Activated CD4-positive, CD25-positive, alpha-beta regulatory T cell treated with anti-CD3 and anti-CD28 coated beads, Interleukin-2, amount 50 U/mL, for 72 hours (primary cell): ENCODE results near the gene MAML2.

Source experiments
- DNase-seq: peaks from one replicate; pipeline ENCODE4 v3.0.0; 2021

Gene MAML2

GRCh38 chr11:96147906-96148486 lies 195.0 kb downstream of the MAML2 start:
- no peak for DNase-seq

GRCh38 chr11:96147186-96147585 lies 195.8 kb downstream of the MAML2 start:
- no peak for DNase-seq

- no peak for DNase-seq
Observed at GRCh38 chr11:96146765-96147164, 196.2 kb downstream of the MAML2 start.

GRCh38 chr11:96145163-96145585 lies 197.8 kb downstream of the MAML2 start:
- DNase-seq: no peak

- DNase-seq: no peak
Observed at GRCh38 chr11:96144553-96144952, 198.4 kb downstream of the MAML2 start.

- no peak for DNase-seq
Observed at GRCh38 chr11:96143041-96143521, 199.9 kb downstream of the MAML2 start.

GRCh38 chr11:96141626-96142025 lies 201.4 kb downstream of the MAML2 start:
- no peak for DNase-seq

- DNase-seq: no peak
Observed at GRCh38 chr11:96139691-96140090, 203.3 kb downstream of the MAML2 start.

GRCh38 chr11:96137373-96137772 lies 205.6 kb downstream of the MAML2 start:
- no peak for DNase-seq

GRCh38 chr11:96136613-96137298 lies 206.2 kb downstream of the MAML2 start:
- no peak for DNase-seq

GRCh38 chr11:96134602-96135001 lies 208.4 kb downstream of the MAML2 start:
- no peak for DNase-seq

- no peak for DNase-seq
Observed at GRCh38 chr11:96132437-96132836, 210.6 kb downstream of the MAML2 start.

- no peak for DNase-seq
Observed at GRCh38 chr11:96130061-96130620, 212.9 kb downstream of the MAML2 start.

- DNase-seq: no peak
Observed at GRCh38 chr11:96127596-96127959, 215.4 kb downstream of the MAML2 start.

GRCh38 chr11:96126917-96127595 lies 215.9 kb downstream of the MAML2 start:
- DNase-seq: no peak

- no peak for DNase-seq
Observed at GRCh38 chr11:96125400-96125799, 217.6 kb downstream of the MAML2 start.

GRCh38 chr11:96124155-96124554 lies 218.8 kb downstream of the MAML2 start:
- DNase-seq: no peak

- DNase-seq: no peak
Observed at GRCh38 chr11:96123301-96123700, 219.7 kb downstream of the MAML2 start.

GRCh38 chr11:96122601-96123074 lies 220.4 kb downstream of the MAML2 start:
- DNase-seq: no peak

GRCh38 chr11:96119211-96119610 lies 223.8 kb downstream of the MAML2 start:
- no peak for DNase-seq

- no peak for DNase-seq
Observed at GRCh38 chr11:96116376-96116775, 226.6 kb downstream of the MAML2 start.

GRCh38 chr11:96114178-96115064 lies 228.6 kb downstream of the MAML2 start:
- no peak for DNase-seq
